Parathyroid adenoma (tissue), 2 donors: ENCODE data around the gene MEIS2.

ENCODE experiments used
- H2AFZ ChIP-seq: fragments of 300-600 bp; sonication (generic); one replicate; pipeline ENCODE4 v1.7.0; 2017; ENCODE audit warnings: antibody characterized with exemption, mild to moderate bottlenecking
- H3K27ac ChIP-seq: fragments of 300-600 bp; sonication (generic); one replicate; pipeline ENCODE4 v1.7.0; 2017
- H3K27me3 ChIP-seq: fragments of 300-600 bp; sonication (generic); one replicate; pipeline ENCODE4 v1.7.0; 2017; ENCODE audit warnings: low read length; ENCODE audit not compliant: control insufficient read depth, insufficient read depth
- H3K36me3 ChIP-seq: fragments of 300-600 bp; sonication (generic); one replicate; pipeline ENCODE4 v1.7.0; 2017; ENCODE audit warnings: low read length; ENCODE audit not compliant: control insufficient read depth, insufficient read depth
- H3K4me1 ChIP-seq: fragments of 300-600 bp; sonication (generic); one replicate; pipeline ENCODE4 v1.7.0; 2017; ENCODE audit warnings: control low read depth
- H3K4me2 ChIP-seq: fragments of 300-600 bp; sonication (generic); one replicate; pipeline ENCODE4 v1.7.0; 2017; ENCODE audit warnings: low read length
- H3K4me3 ChIP-seq: fragments of 300-600 bp; sonication (generic); one replicate; pipeline ENCODE4 v1.7.0; 2017; ENCODE audit warnings: low read depth, low read length
- H3K79me2 ChIP-seq: fragments of 300-600 bp; sonication (generic); one replicate; pipeline ENCODE4 v1.7.0; 2017; ENCODE audit warnings: control low read depth
- H3K9ac ChIP-seq: fragments of 300-600 bp; sonication (generic); one replicate; pipeline ENCODE4 v1.7.0; 2017; ENCODE audit warnings: mild to moderate bottlenecking
- H3K9me3 ChIP-seq: fragments of 300-600 bp; sonication (generic); one replicate; pipeline ENCODE4 v1.7.0; 2017; ENCODE audit warnings: low read length; ENCODE audit not compliant: control insufficient read depth
- CTCF ChIP-seq: fragments of 300-600 bp; sonication (generic); IDR thresholded peaks from one replicate; pipeline ENCODE4 v1.7.0; 2017; ENCODE audit warnings: antibody characterized with exemption, mild to moderate bottlenecking
- donor health status: primary hyperparathyroidism.

The MEIS2 gene

GRCh38 chr15:36888011-36888992, 212.0 kb downstream of the MEIS2 start:
- no peaks in the 10 kb centered on the region for H3K9me3 ChIP-seq
- H3K27me3 ChIP-seq, result no peaks in the 10 kb centered on the region
- H3K4me2 ChIP-seq, result peak overlapping the region; percentile 13
- H3K79me2 ChIP-seq, result no peaks in the 10 kb centered on the region
- H3K27ac ChIP-seq, result no peak overlapping the region
- no peak overlapping the region for H3K4me3 ChIP-seq
- H2AFZ ChIP-seq, result no peak overlapping the region
- no peak for TF ChIP-seq CTCF
- H3K9ac ChIP-seq, result no peak overlapping the region
- no peaks in the 10 kb centered on the region for H3K4me1 ChIP-seq
- no peaks in the 10 kb centered on the region for H3K36me3 ChIP-seq

- Histone ChIP-seq H3K4me3 (peak overlapping the region; percentile 0), H2AFZ (no peak overlapping the region), H3K9me3 (no peaks in the 10 kb centered on the region), H3K4me2 (peak overlapping the region; percentile 13), H3K27me3 (no peaks in the 10 kb centered on the region), H3K9ac (no peak overlapping the region), H3K36me3 (no peaks in the 10 kb centered on the region), H3K79me2 (no peaks in the 10 kb centered on the region), H3K27ac (no peak overlapping the region), H3K4me1 (no peaks in the 10 kb centered on the region)
- no peak for TF ChIP-seq CTCF
Observed at GRCh38 chr15:36887214-36887961, 213.0 kb downstream of the MEIS2 start.

- Histone ChIP-seq H3K9me3 (no peaks in the 10 kb centered on the region), H2AFZ (no peak overlapping the region), H3K4me3 (no peak overlapping the region), H3K27me3 (no peaks in the 10 kb centered on the region), H3K4me2 (no peak overlapping the region), H3K79me2 (no peaks in the 10 kb centered on the region), H3K27ac (no peak overlapping the region), H3K4me1 (no peaks in the 10 kb centered on the region), H3K9ac (no peak overlapping the region), H3K36me3 (no peaks in the 10 kb centered on the region)
- TF ChIP-seq CTCF, result no peak
Observed at GRCh38 chr15:36886701-36887100, 213.6 kb downstream of the MEIS2 start.

- H3K4me1 ChIP-seq, result no peaks in the 10 kb centered on the region
- H3K4me3 ChIP-seq, result no peak overlapping the region
- no peaks in the 10 kb centered on the region for H3K36me3 ChIP-seq
- no peaks in the 10 kb centered on the region for H3K9me3 ChIP-seq
- no peaks in the 10 kb centered on the region for H3K79me2 ChIP-seq
- H3K4me2 ChIP-seq, result no peak overlapping the region
- H3K27me3 ChIP-seq, result no peaks in the 10 kb centered on the region
- no peak overlapping the region for H2AFZ ChIP-seq
- no peak overlapping the region for H3K27ac ChIP-seq
- TF ChIP-seq CTCF, result no peak
- no peak overlapping the region for H3K9ac ChIP-seq
Observed at GRCh38 chr15:36886191-36886590, 214.2 kb downstream of the MEIS2 start.
